CD8-positive, alpha-beta memory T cell (primary cell): Measurements from ENCODE around the gene VKORC1. TPM values are rescaled to one million over a fixed set of nuclear protein-coding genes. Genes with fewer than 3 reads are reported as not detected.
"Not testable (repeated sequence)": the region's sequence is repeated elsewhere in the genome, so short reads cannot be mapped to it uniquely, and the experiment has no call there.

ENCODE experiments used
- CTCF ChIA-PET: fragments of 350-600 bp; sonication (Branson Sonifier 250); formaldehyde crosslinking; loops from one replicate; lab custom pipeline; 2021; ENCODE audit warnings: antibody characterized with exemption; lab: Charles Lee
- POLR2A ChIA-PET: fragments of 350-600 bp; sonication (Branson Sonifier 250); formaldehyde crosslinking; loops from one replicate; lab custom pipeline; 2021; ENCODE audit warnings: antibody characterized with exemption; lab: Charles Lee
- DNase-seq, 5 donors: peaks; one replicate each; pipeline versions ENCODE4 v3.0.0 to v3.0.0-alpha.2; 2020 to 2022; ENCODE audit warnings: mixed read lengths in 1 of 5
- H3K27ac ChIP-seq: one replicate; pipeline ENCODE4 v1.7.0; 2013; ENCODE audit warnings: low read depth, mild to moderate bottlenecking, low read length, moderate library complexity
- H3K27me3 ChIP-seq: 2 replicates; pipeline ENCODE4 v1.7.0; 2013; ENCODE audit warnings: low read length, mild to moderate bottlenecking; ENCODE audit not compliant: insufficient read depth, poor library complexity, severe bottlenecking
- H3K36me3 ChIP-seq: 2 replicates; pipeline ENCODE4 v1.7.0; 2013; ENCODE audit warnings: mild to moderate bottlenecking, low read length, moderate library complexity; ENCODE audit not compliant: insufficient read depth
- H3K4me1 ChIP-seq: 2 replicates; pipeline ENCODE4 v1.7.0; 2013; ENCODE audit warnings: mild to moderate bottlenecking, low read length, moderate library complexity; ENCODE audit not compliant: insufficient read depth
- H3K4me3 ChIP-seq: 2 replicates; pipeline ENCODE4 v1.7.0; 2013; ENCODE audit warnings: mild to moderate bottlenecking, low read length
- H3K9me3 ChIP-seq: 2 replicates; pipeline ENCODE4 v1.7.0; 2013; ENCODE audit warnings: mild to moderate bottlenecking, low read length
- H3K27ac Mint-ChIP-seq, 8 donors: one replicate each; pipeline ENCODE4 v1.8.0; 2020 to 2021; ENCODE audit warnings: mixed read lengths in 8 of 8, mild to moderate bottlenecking in 6 of 8, inconsistent platforms in 3 of 8, moderate library complexity in 3 of 8
- H3K27me3 Mint-ChIP-seq, 2 donors: one replicate each; pipeline ENCODE4 v1.8.0; 2020 to 2021; ENCODE audit warnings: mixed read lengths in 2 of 2, mild to moderate bottlenecking in 1 of 2, moderate library complexity in 1 of 2
- H3K36me3 Mint-ChIP-seq, 3 donors: one replicate each; pipeline ENCODE4 v1.8.0; 2020 to 2021; ENCODE audit warnings: mixed read lengths in 3 of 3, inconsistent platforms in 1 of 3, mild to moderate bottlenecking in 1 of 3
- H3K4me1 Mint-ChIP-seq, 3 donors: one replicate each; pipeline ENCODE4 v1.8.0; 2020 to 2021; ENCODE audit warnings: mixed read lengths in 3 of 3, inconsistent platforms in 1 of 3, mild to moderate bottlenecking in 1 of 3
- H3K4me3 Mint-ChIP-seq, 7 donors: one replicate each; pipeline ENCODE4 v1.8.0; 2020 to 2021; ENCODE audit warnings: mixed read lengths in 7 of 7, mild to moderate bottlenecking in 6 of 7, moderate library complexity in 4 of 7, inconsistent platforms in 2 of 7
- H3K9me3 Mint-ChIP-seq, 5 donors: one replicate each; pipeline ENCODE4 v1.8.0; 2020 to 2022; ENCODE audit warnings: mixed read lengths in 5 of 5, mild to moderate bottlenecking in 3 of 5, moderate library complexity in 2 of 5, inconsistent platforms in 1 of 5
- polyA plus RNA-seq: library from polyadenylated mRNA; unstranded; fragments of 300-500 nt; fragmentation: Illumina TruSeq; gene quantifications from one replicate; pipeline ENCODE4 v1.2.3, GENCODE V29; 2021
- total RNA-seq, 2 experiments: library from RNA; stranded (reverse); gene quantifications; one replicate each; pipeline ENCODE4 v1.2.3, GENCODE V29; 2021

Gene VKORC1
- total RNA-seq (10 to 100 TPM; 66.0 to 74.3 TPM), polyA plus RNA-seq (124 TPM)

GRCh38 chr16:31094424-31095120 lies at the start of gene VKORC1:
VKORC1 (minus strand) TSS chr16:31094797; CDS start chr16:31094729, 68 bp downstream.
- Histone ChIP-seq H3K4me1 (peaks cover 16% of the 10 kb centered on the region), H3K9me3 (no peaks in the 10 kb centered on the region), H3K27ac (peak within 1 kb of the TSS; percentile 75), H3K27me3 (no peaks in the 10 kb centered on the region), H3K36me3 (peaks cover 10% of the 10 kb centered on the region), H3K4me3 (peak within 1 kb of the TSS; percentile 98)
- Mint-ChIP-seq H3K27me3 (no peaks in the 10 kb centered on the region), H3K4me1 (peaks cover 24 to 38% (median 30%) of the 10 kb centered on the region in 3 donors), H3K27ac (peak within 1 kb of the TSS; percentile 68 to 97 (median 90)), H3K9me3 (no peaks in the 10 kb centered on the region), H3K4me3 (peak within 1 kb of the TSS; percentile 73 to 97 (median 90)), H3K36me3 (peaks cover 0 to 24% (median 0%) of the 10 kb centered on the region in 3 donors)
- ChIA-PET CTCF (interaction anchor here (1.0 to 2.6 kb wide), 2 partner anchors 48 to 110 kb away, joined by 5 to 9 read pairs; partner anchors contain the start of gene HSD3B7), POLR2A (interaction anchor here (0.6 to 2.6 kb wide), 3 partner anchors 20 to 48 kb away, joined by 3 to 13 read pairs (median 4); partner anchors contain the start of genes KAT8, ZNF646 and ZNF668)
- peak; percentile 74 to 89 (median 82) for DNase-seq

DNA sequence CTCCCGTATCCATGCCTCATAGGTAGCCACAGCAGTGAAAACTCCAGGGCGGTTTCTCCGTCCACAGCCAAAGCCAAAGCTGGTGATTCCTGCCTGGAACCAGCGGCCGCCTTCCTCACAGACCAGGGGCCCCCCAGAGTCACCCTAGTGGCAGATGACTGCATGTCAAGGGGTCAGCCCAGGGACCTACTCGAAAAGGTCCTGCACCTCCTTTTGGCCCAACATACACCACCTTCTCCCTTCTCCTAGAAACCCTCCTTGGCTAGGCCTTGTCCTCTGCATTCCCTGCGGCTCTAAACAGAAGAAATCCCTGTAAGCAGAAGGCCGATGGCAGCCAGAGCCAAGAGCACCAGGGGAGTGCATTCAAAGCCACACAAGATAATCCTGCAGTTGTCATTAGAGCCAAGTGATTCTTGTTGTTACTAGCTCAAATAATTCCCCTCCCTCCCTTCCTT lies 49.1 kb upstream of the VKORC1 start:
- H3K9me3 ChIP-seq, result no peaks in the 10 kb centered on the region
- H3K4me1 Mint-ChIP-seq, result peaks cover 5 to 14% (median 6%) of the 10 kb centered on the region in 3 donors
- H3K4me3 ChIP-seq, result no peak overlapping the region
- POLR2A ChIA-PET, result interaction anchor here (2.5 to 3.1 kb wide), 3 partner anchors 25 to 70 kb away, joined by 21 to 72 read pairs (median 59); partner anchors contain the start of genes FUS, KAT8, ZNF646 and ZNF668
- H3K27ac ChIP-seq, result no peak overlapping the region
- peaks cover 19% of the 10 kb centered on the region for H3K4me1 ChIP-seq
- DNase-seq, result no peak
- CTCF ChIA-PET, result interaction anchor here (0.6 to 3.6 kb wide), 11 partner anchors 9 to 315 kb away, joined by 3 to 44 read pairs (median 7); partner anchors contain the start of genes ARMC5, FUS, HSD3B7 and ZNF843
- peaks cover 0 to 1% of the 10 kb centered on the region in 2 donors for H3K27me3 Mint-ChIP-seq
- H3K9me3 Mint-ChIP-seq, result no peaks in the 10 kb centered on the region
- no peaks in the 10 kb centered on the region for H3K27me3 ChIP-seq
- H3K27ac Mint-ChIP-seq, result peak overlapping the region in 4 of 8 donors; percentile 29 to 69 (median 49)
- H3K36me3 ChIP-seq, result no peaks in the 10 kb centered on the region
- peaks cover 0 to 1% (median 0%) of the 10 kb centered on the region in 3 donors for H3K36me3 Mint-ChIP-seq
- peak overlapping the region; percentile 53 to 90 (median 66) for H3K4me3 Mint-ChIP-seq

DNA sequence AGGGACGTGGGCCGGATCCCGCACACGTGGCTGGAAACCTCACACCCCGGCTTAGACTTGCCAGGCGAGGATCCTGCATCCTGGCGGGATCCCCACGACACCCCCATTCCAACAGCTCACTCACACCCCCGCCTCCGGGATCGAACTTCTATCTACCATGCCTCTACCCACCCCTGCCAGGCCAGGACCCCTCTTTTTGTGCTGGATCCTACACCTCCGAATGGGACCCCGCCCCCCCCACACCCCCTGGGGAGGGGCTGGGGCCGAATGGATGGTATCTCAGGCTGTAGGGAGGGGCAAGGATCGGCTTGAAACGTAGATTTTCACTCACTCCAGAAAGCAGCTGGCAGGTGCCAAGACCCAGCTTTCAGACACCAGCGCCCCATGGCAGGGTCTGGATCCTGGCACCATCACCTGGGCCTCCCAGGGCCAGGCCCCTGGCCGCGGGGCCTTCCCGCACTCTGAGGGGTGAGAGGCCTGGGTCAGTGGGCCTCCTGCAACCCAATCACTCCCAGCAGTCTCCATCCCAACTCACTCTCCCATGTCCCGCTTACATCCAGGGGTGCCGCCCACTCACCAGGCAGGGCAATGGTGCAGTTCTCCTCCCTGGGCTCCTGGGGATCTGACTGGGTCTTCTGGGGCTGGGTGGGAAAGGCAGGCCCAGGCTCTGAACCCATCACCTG lies 48.6 kb upstream of the VKORC1 start:
- Mint-ChIP-seq H3K27ac (peak overlapping the region in 5 of 8 donors; percentile 29 to 80 (median 42)), H3K27me3 (peaks cover 0 to 1% of the 10 kb centered on the region in 2 donors), H3K4me3 (peak overlapping the region; percentile 47 to 90 (median 73)), H3K36me3 (peaks cover 0 to 1% (median 0%) of the 10 kb centered on the region in 3 donors), H3K9me3 (no peaks in the 10 kb centered on the region), H3K4me1 (peaks cover 5 to 14% (median 6%) of the 10 kb centered on the region in 3 donors)
- Histone ChIP-seq H3K27ac (no peak overlapping the region), H3K4me3 (peak overlapping the region; percentile 59), H3K27me3 (no peaks in the 10 kb centered on the region), H3K36me3 (no peaks in the 10 kb centered on the region), H3K4me1 (peaks cover 19% of the 10 kb centered on the region), H3K9me3 (no peaks in the 10 kb centered on the region)
- ChIA-PET POLR2A (interaction anchor here (0.6 to 3.1 kb wide), 10 partner anchors 25 to 730 kb away, joined by 3 to 72 read pairs (median 9); partner anchors contain the start of genes FUS, KAT8, PYCARD and STX4), CTCF (interaction anchor here (0.6 to 3.6 kb wide), 48 partner anchors 8 to 726 kb away, joined by 3 to 44 read pairs (median 6); partner anchors contain the start of genes ARMC5, FUS, HSD3B7 and KAT8)
- DNase-seq, result no peak

DNA sequence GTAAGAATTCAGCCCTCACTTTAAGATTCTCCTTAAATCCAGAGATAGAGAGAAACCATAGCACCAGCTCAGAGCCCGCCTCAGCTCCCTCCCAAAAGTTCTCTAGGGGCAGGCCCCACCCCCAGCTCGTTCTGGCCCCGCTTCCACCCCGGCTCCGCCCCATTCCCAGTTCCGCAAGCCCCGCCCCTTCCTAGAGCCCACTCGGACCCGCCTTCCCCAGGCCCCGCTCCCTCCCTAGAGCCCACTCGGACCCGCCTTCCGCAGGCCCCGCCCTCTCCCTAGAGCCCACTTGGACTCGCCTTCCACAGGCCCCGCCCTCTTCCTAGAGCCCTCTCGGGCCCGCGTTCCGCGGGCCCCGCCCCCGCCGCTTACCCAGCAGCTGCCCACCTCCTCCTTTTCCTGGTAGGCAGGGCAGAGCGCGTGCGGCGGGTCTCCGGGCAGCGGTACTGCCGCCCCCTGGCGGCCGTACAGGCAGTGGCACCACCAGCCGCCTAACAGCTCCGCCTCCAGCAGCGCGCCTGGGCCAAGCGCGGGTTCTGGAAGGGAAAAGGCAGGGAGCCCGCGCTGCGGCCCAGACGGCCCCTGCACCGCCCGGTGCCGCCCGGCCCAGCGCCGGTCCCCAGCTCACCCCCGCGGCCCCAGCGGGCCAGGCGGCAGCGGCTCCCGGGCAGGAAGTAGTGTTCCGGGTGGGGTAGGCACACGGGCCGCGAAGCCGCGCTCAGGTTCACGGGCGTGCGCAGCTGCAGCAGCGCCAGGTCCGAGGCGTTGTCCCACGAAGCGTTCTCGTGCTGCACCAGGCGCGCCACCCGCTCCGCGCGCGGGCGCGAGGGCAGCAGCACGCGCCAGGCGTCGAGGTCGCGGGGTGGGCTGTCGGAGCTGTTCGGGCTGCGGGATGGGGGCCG lies 47.8 kb upstream of the VKORC1 start:
- Mint-ChIP-seq H3K27me3 (no peaks in the 10 kb centered on the region), H3K4me1 (peaks cover 5 to 14% (median 6%) of the 10 kb centered on the region in 3 donors), H3K27ac (peak overlapping the region; percentile 74 to 90 (median 86)), H3K4me3 (peak overlapping the region; percentile 68 to 92 (median 78)), H3K36me3 (peaks cover 0 to 1% (median 0%) of the 10 kb centered on the region in 3 donors), H3K9me3 (no peaks in the 10 kb centered on the region)
- POLR2A ChIA-PET, result interaction anchor here (0.5 to 3.1 kb wide), 16 partner anchors 24 to 731 kb away, joined by 3 to 72 read pairs (median 4); partner anchors contain the start of genes FUS, KAT8, PHKG2 and PYCARD
- Histone ChIP-seq H3K9me3 (no peaks in the 10 kb centered on the region), H3K27me3 (no peaks in the 10 kb centered on the region), H3K36me3 (no peaks in the 10 kb centered on the region), H3K4me3 (peak overlapping the region; percentile 59), H3K27ac (peak overlapping the region; percentile 61), H3K4me1 (peaks cover 19% of the 10 kb centered on the region)
- CTCF ChIA-PET, result interaction anchor here (0.6 to 3.6 kb wide), 52 partner anchors 9 to 735 kb away, joined by 3 to 44 read pairs (median 5); partner anchors contain the start of genes ARMC5, FUS, HSD3B7 and KAT8
- peak; percentile 93 to 99 (median 95) for DNase-seq

DNA sequence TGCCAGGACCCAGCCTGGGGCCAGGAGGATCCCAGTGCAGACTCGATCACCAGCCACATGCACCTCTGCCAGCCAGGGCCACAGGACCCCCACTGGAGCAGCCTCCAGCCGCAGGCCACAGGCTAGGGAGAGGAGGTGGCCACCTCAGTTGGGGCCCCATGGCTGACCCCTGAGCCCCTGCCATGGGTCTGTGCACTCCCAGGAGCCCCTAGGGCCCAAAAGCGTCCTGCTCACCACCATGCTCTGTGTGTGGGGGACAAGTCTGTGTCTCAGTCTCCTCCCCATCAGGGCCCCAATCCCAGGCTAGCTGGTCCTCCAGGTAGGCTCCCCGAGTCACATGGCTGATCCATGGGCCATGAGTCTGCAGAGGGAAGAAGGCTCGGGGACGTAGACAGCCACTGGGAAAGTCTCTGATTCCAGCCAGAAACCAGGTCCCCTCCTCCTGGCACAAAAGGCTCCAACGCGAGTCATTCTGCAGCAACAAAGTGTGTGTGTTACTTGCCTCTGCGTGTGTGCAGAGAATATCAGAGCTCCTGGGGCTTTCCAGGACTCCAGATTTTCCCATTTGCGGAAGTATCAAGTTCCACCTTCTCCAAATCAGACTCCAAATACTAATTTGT lies 47.0 kb upstream of the VKORC1 start:
- Mint-ChIP-seq H3K27me3 (no peaks in the 10 kb centered on the region), H3K4me3 (peak overlapping the region; percentile 68 to 92 (median 78)), H3K27ac (peak overlapping the region; percentile 74 to 90 (median 86)), H3K9me3 (no peaks in the 10 kb centered on the region), H3K4me1 (peaks cover 5 to 14% (median 6%) of the 10 kb centered on the region in 3 donors), H3K36me3 (no peaks in the 10 kb centered on the region)
- CTCF ChIA-PET, result interaction anchor here (0.8 to 3.6 kb wide), 44 partner anchors 9 to 736 kb away, joined by 3 to 44 read pairs (median 6); partner anchors contain the start of genes ARMC5, FUS, HSD3B7 and KAT8
- no peaks in the 10 kb centered on the region for H3K27me3 ChIP-seq
- H3K27ac ChIP-seq, result peak overlapping the region; percentile 61
- peak in 1 of 5 donors; percentile 12 for DNase-seq
- POLR2A ChIA-PET, result interaction anchor here (0.5 to 3.1 kb wide), 13 partner anchors 23 to 732 kb away, joined by 3 to 72 read pairs (median 7); partner anchors contain the start of genes FUS, KAT8, PHKG2 and PYCARD
- peaks cover 19% of the 10 kb centered on the region for H3K4me1 ChIP-seq
- peak overlapping the region; percentile 59 for H3K4me3 ChIP-seq
- H3K36me3 ChIP-seq, result no peaks in the 10 kb centered on the region
- no peaks in the 10 kb centered on the region for H3K9me3 ChIP-seq

DNA sequence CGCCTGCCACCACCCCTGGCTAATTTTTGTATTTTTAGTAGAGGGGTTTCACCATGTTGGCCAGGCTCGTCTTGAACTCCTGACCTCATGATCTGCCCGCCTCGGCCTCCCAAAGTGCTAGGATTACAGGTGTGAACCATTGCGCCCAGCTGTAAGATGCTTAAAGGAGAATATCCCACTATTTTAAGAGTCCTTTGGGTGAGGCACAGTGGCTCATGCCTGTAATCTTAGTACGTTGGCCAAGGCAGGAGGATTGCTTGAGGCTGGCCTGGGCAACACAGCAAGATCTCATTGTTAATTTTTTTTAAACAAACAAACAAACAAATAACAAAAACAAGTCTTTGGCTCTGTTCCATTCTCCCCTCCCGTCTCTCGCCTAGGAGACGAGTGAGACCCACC lies 46.5 kb upstream of the VKORC1 start:
- H3K4me1 Mint-ChIP-seq, result peaks cover 5 to 14% (median 6%) of the 10 kb centered on the region in 3 donors
- peak overlapping the region in 1 of 8 donors; percentile 14 for H3K27ac Mint-ChIP-seq
- not testable (repeated sequence) for H3K4me3 ChIP-seq, H3K9me3 Mint-ChIP-seq, H3K36me3 Mint-ChIP-seq, H3K36me3 ChIP-seq, DNase-seq, H3K27me3 Mint-ChIP-seq, H3K4me3 Mint-ChIP-seq, H3K9me3 ChIP-seq, H3K27me3 ChIP-seq
- ChIA-PET CTCF (interaction anchor here (1.9 to 3.5 kb wide), 3 partner anchors 23 to 318 kb away, joined by 10 to 34 read pairs (median 18); partner anchors contain the start of genes ARMC5 and KAT8), POLR2A (interaction anchor here (2.3 to 3.1 kb wide), 2 partner anchors 23 to 61 kb away, joined by 9 to 59 read pairs; partner anchors contain the start of genes KAT8 and PYCARD)
- Histone ChIP-seq H3K4me1 (peaks cover 19% of the 10 kb centered on the region), H3K27ac (peak overlapping the region; percentile 61)
